Colonic mucosa (tissue), 4 donors: ENCODE measurements around the gene AOPEP. TPM values are rescaled to one million over a fixed set of nuclear protein-coding genes. Genes with fewer than 3 reads are reported as not detected.

ENCODE experiments used
- DNase-seq: peaks from one replicate; pipeline ENCODE4 v3.0.0-alpha.2; 2020
- H3K27ac ChIP-seq: fragments of 200-600 bp; one replicate; pipeline ENCODE4 v1.8.0; 2021
- H3K27me3 ChIP-seq: fragments of 200-600 bp; one replicate; pipeline ENCODE4 v1.8.0; 2021
- H3K36me3 ChIP-seq: fragments of 200-600 bp; one replicate; pipeline ENCODE4 v1.8.0; 2021
- H3K4me1 ChIP-seq: fragments of 200-600 bp; one replicate; pipeline ENCODE4 v1.8.0; 2021; ENCODE audit warnings: mild to moderate bottlenecking
- H3K4me3 ChIP-seq: fragments of 200-600 bp; one replicate; pipeline ENCODE4 v1.8.0; 2021
- H3K9ac ChIP-seq, 2 donors: one replicate each; pipeline ENCODE4 v1.7.0; 2013; ENCODE audit warnings: control low read depth in 2 of 2, low read depth in 2 of 2, low read length in 2 of 2
- H3K9me3 ChIP-seq: fragments of 200-600 bp; one replicate; pipeline ENCODE4 v1.8.0; 2021
- intact Hi-C: fragments of 100-400 bp; cut with DNase I; formaldehyde crosslinking; loops from one replicate; pipeline ENCODE4 v1.14.1; 2022
- total RNA-seq, 2 donors: library from RNA; stranded (reverse); fragmentation: NEBNext Ultra II Directional in 1 of 2; extraction: Animal tissue kit (Norgen Biotek cat#: 25700) in 1 of 2; gene quantifications; one replicate each; pipeline ENCODE4 v1.2.1, GENCODE V29; 2021
- TF ChIP-seq, protein P1 (sequence below): fragments of 200-600 bp; IDR thresholded peaks from one replicate; pipeline ENCODE4 v1.8.0; 2022; ENCODE audit warnings: antibody characterized with exemption, mild to moderate bottlenecking
- donor health status: healthy.
- donor health status: DM: no; HTN: no; CAD: no.
- donor health status: DM: no; HTN: no; CAD: no.

AOPEP gene
- total RNA-seq, 2 donors from 2014 or later, result 38.4 to 43.2 TPM

DNA sequence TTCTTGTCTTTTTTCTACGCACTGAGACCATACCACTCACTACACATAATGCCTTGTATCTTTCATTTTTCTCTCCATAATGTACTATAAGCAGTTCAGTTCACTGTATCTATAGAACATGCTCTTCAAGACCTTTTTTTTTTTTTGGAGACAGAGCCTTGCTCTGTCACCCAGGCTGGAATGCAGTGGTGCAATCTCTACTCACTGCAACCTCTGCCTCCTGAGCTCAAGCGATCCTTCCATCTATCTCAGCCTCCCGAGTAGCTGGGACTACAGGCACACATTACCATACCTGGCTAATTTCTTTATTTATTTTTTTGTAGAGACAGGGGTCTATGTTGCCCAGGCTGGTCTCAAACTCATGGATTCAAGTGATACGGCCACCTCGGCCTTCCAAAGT is 382.3 kb downstream of the AOPEP start:
- no peak overlapping the region for H3K27ac ChIP-seq
- no peak for DNase-seq
- TF ChIP-seq, protein P1, sequence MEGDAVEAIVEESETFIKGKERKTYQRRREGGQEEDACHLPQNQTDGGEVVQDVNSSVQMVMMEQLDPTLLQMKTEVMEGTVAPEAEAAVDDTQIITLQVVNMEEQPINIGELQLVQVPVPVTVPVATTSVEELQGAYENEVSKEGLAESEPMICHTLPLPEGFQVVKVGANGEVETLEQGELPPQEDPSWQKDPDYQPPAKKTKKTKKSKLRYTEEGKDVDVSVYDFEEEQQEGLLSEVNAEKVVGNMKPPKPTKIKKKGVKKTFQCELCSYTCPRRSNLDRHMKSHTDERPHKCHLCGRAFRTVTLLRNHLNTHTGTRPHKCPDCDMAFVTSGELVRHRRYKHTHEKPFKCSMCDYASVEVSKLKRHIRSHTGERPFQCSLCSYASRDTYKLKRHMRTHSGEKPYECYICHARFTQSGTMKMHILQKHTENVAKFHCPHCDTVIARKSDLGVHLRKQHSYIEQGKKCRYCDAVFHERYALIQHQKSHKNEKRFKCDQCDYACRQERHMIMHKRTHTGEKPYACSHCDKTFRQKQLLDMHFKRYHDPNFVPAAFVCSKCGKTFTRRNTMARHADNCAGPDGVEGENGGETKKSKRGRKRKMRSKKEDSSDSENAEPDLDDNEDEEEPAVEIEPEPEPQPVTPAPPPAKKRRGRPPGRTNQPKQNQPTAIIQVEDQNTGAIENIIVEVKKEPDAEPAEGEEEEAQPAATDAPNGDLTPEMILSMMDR, result no peak
- H3K4me3 ChIP-seq, result no peak overlapping the region
- intact Hi-C loops, result no loop called here
- H3K4me1 ChIP-seq, result no peaks in the 10 kb centered on the region
- no peak overlapping the region for H3K9ac ChIP-seq
- H3K36me3 ChIP-seq, result no peaks in the 10 kb centered on the region
- H3K9me3 ChIP-seq, result no peaks in the 10 kb centered on the region
- no peaks in the 10 kb centered on the region for H3K27me3 ChIP-seq

- TF ChIP-seq, protein P1, result no peak
Observed at GRCh38 chr9:95109456-95109855, 383.0 kb downstream of the AOPEP start.

DNA sequence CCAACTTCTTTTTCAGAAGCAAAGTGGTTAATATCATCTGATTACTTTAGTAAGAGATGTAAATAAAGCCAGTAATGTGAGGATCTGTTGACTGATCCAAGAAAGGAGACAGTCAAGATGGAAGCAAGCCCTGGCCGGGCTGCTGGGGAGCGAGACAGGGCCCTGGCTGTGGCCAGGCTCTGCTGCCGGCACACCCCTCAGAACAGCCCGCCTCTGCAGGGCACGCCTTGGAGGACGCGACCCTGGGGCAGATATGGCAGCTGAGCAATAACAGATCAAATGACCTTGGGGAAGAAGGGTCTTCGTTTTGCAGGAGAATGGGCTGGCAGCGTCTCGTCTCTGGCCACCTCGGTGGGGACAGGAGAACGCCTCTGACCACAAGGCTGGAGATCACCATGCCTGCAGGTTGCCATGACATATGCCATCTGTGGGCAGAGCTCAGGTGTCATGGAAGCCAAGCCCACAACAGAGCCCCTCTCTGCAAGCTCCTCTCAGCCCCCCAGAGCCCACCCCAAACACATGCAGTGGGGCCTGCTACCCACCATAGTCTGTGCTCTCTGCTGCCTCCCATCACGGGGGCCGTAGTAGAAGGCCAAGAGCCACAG is 384.5 kb downstream of the AOPEP start:
- intact Hi-C loops, result no loop called here
- DNase-seq, result no peak
- H3K4me3 ChIP-seq, result no peak overlapping the region
- no peaks in the 10 kb centered on the region for H3K9me3 ChIP-seq
- no peaks in the 10 kb centered on the region for H3K4me1 ChIP-seq
- no peak overlapping the region for H3K27ac ChIP-seq
- H3K27me3 ChIP-seq, result no peaks in the 10 kb centered on the region
- H3K9ac ChIP-seq, result no peak overlapping the region
- TF ChIP-seq, protein P1, result no peak
- no peaks in the 10 kb centered on the region for H3K36me3 ChIP-seq

More at GRCh38 chr9:95109456-95109855, 383.0 kb downstream of the AOPEP start:
- Histone ChIP-seq H3K27ac (no peak overlapping the region), H3K9me3 (no peaks in the 10 kb centered on the region), H3K9ac (no peak overlapping the region), H3K4me1 (no peaks in the 10 kb centered on the region), H3K36me3 (no peaks in the 10 kb centered on the region), H3K27me3 (no peaks in the 10 kb centered on the region), H3K4me3 (no peak overlapping the region)
- no peak for DNase-seq
- intact Hi-C loops, result no loop called here

DNA sequence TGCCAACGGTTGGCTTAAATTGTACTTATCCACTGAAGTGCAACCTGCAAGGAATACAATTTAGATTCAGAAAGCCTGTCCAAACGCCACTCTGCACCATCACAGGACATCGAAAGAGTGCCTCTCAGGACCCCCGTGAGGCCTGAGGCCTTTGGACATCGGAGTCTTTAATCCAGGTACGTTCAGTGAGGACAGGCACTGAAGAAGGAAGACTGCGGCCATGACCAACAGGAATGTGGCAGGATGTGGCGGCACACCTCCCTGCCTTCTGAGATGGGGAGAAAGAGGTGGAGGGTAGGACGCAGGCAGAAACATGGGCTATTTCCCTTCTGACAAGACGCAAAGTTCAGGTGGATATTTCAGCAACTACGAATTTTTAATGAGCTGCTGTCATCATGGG is 385.2 kb downstream of the AOPEP start:
- TF ChIP-seq, protein P1, result no peak
- no peak for DNase-seq
- no peaks in the 10 kb centered on the region for H3K4me1 ChIP-seq
- H3K27ac ChIP-seq, result no peak overlapping the region
- H3K4me3 ChIP-seq, result no peak overlapping the region
- no peak overlapping the region for H3K9ac ChIP-seq
- H3K36me3 ChIP-seq, result no peaks in the 10 kb centered on the region
- intact Hi-C loops, result no loop called here
- no peaks in the 10 kb centered on the region for H3K9me3 ChIP-seq
- H3K27me3 ChIP-seq, result no peaks in the 10 kb centered on the region

- Histone ChIP-seq H3K4me1 (no peaks in the 10 kb centered on the region), H3K27ac (no peak overlapping the region), H3K4me3 (no peak overlapping the region), H3K27me3 (no peaks in the 10 kb centered on the region), H3K36me3 (no peaks in the 10 kb centered on the region), H3K9ac (no peak overlapping the region), H3K9me3 (no peaks in the 10 kb centered on the region)
- intact Hi-C loops, result no loop called here
- TF ChIP-seq, protein P1, result no peak
- no peak for DNase-seq
Observed at GRCh38 chr9:95112436-95113280, 386.2 kb downstream of the AOPEP start.
